Frontal cortex (tissue), 1 donor: Measurements from ENCODE around the gene GRID1. TPM values are rescaled to one million over a fixed set of nuclear protein-coding genes. Genes with fewer than 3 reads are reported as not detected.
A peak's percentile ranks its signal among the peaks of the same experiment; 100 is the strongest.

ENCODE experiments used
- small RNA-seq: library from RNA; depleted of rRNA; stranded (forward); fragments of <200 nt; gene quantifications from one replicate; pipeline ENCODE3, GENCODE V24; 2014
- total RNA-seq: library from RNA; depleted of rRNA; stranded (reverse); fragments of >200 nt; gene quantifications from one replicate; pipeline ENCODE4 v1.2.3, GENCODE V29; 2014

Gene GRID1
- total RNA-seq, 1 donor from 2014 or later, result 12.6 TPM

Small RNA genes within 50 kb of the gene (small RNA-seq; reads per million reads assigned to genes)
- gene MIR346 (1.2 reads per million, percentile 72 among the genes with 10 or more reads in this experiment), gene RF02271 (not detected), gene RN7SKP238 (not detected), gene RNA5SP322 (not detected)

Other genes starting within 250 kb of the GRID1 start
- gene WAPL, start 155.0 kb upstream of the GRID1 start, total RNA-seq, result 76.2 TPM